HepG2 (cell line): ENCODE data around the gene HOXD3. TPM values are rescaled to one million over a fixed set of nuclear protein-coding genes. Genes with fewer than 3 reads are reported as not detected.

Experiments
- CBX2 ChIP-seq, 2 experiments: fragments of 200-600 bp in 1 of 2; sonication (generic); formaldehyde crosslinking in 1 of 2; IDR thresholded peaks; 2 replicates each; pipeline versions ENCODE4 v1.7.0 to v1.8.1; 2018 to 2022; ENCODE audit warnings: low read depth in 2 of 2, low read length in 1 of 2, mild to moderate bottlenecking in 1 of 2, missing genetic modification reagents in 1 of 2
- GRHL1 ChIP-seq: sonication (generic); formaldehyde crosslinking; conservative IDR thresholded peaks from 2 replicates; pipeline ENCODE4 v1.8.0; 2022; ENCODE audit warnings: missing genetic modification reagents
- HOXD1 ChIP-seq: sonication (generic); formaldehyde crosslinking; IDR thresholded peaks from 2 replicates; pipeline ENCODE4 v1.5.0; 2020; ENCODE audit warnings: missing genetic modification reagents
- SP2 ChIP-seq: sonication (generic); formaldehyde crosslinking; IDR thresholded peaks from 2 replicates; pipeline ENCODE4 v1.5.1; 2020; ENCODE audit warnings: mild to moderate bottlenecking, missing genetic modification reagents
- ZNF142 ChIP-seq: sonication (generic); formaldehyde crosslinking; IDR thresholded peaks from 2 replicates; pipeline ENCODE4 v1.4.0; 2020; ENCODE audit warnings: missing genetic modification reagents
- ZNF225 ChIP-seq: sonication (generic); formaldehyde crosslinking; IDR thresholded peaks from 2 replicates; pipeline ENCODE4 v1.4.0; 2020; ENCODE audit warnings: mild to moderate bottlenecking, missing genetic modification reagents
- ZNF275 ChIP-seq: sonication (generic); formaldehyde crosslinking; IDR thresholded peaks from 2 replicates; pipeline ENCODE4 v1.8.0; 2022; ENCODE audit warnings: missing genetic modification reagents, mild to moderate bottlenecking, inconsistent platforms, borderline replicate concordance
- ZNF720 ChIP-seq: sonication (generic); formaldehyde crosslinking; IDR thresholded peaks from 2 replicates; pipeline ENCODE4 v1.4.0; 2020; ENCODE audit warnings: missing genetic modification reagents
- ZNF784 ChIP-seq: sonication (generic); formaldehyde crosslinking; IDR thresholded peaks from 2 replicates; pipeline ENCODE4 v1.5.1; 2020; ENCODE audit warnings: missing genetic modification reagents, mild to moderate bottlenecking, borderline replicate concordance
- ZNF788 ChIP-seq: sonication (generic); formaldehyde crosslinking; IDR thresholded peaks from 2 replicates; pipeline ENCODE4 v1.5.0; 2020; ENCODE audit warnings: mild to moderate bottlenecking, missing genetic modification reagents, borderline replicate concordance
- polyA plus RNA-seq, 8 experiments: library from polyadenylated mRNA; depleted of rRNA in 3 of 8; stranded (reverse) in 7 of 8; unstranded in 1 of 8; fragments of >200 nt; fragmentation: Illumina TruSeq in 4 of 8; extraction: Trizol in 4 of 8; gene quantifications; 2 replicates each; pipeline versions ENCODE4 v1.2.1 to v1.2.3, GENCODE V29; 2011 to 2016; ENCODE audit warnings: low read depth in 4 of 8, missing spikeins in 1 of 8, mixed read lengths in 1 of 8; ENCODE audit not compliant: insufficient read depth in 1 of 8
- total RNA-seq, 5 experiments: library from RNA; depleted of rRNA; stranded (reverse); fragments of >200 nt; fragmentation: Illumina TruSeq; extraction: Trizol; gene quantifications; 2 replicates each; pipeline ENCODE4 v1.2.3, GENCODE V29; 2016; ENCODE audit warnings: low read depth in 1 of 5
- TF ChIP-seq, protein P1 (sequence below): IDR thresholded peaks from 2 replicates; pipeline ENCODE4 v1.6.1; 2016; ENCODE audit warnings: missing genetic modification reagents, missing compliant biosample characterization
- TF ChIP-seq, protein P2 (sequence below): sonication (generic); formaldehyde crosslinking; IDR thresholded peaks from 2 replicates; pipeline ENCODE4 v1.8.0; 2022; ENCODE audit warnings: low read depth, missing genetic modification reagents
- TF ChIP-seq, protein P3 (sequence below): IDR thresholded peaks from 2 replicates; pipeline ENCODE4 v1.6.1; 2018; ENCODE audit warnings: missing genetic modification reagents

The HOXD3 gene
- total and polyA plus RNA-seq, 2 of the 13 experiments (the other 11 are each of a cell fraction or from before 2014, with no cell fraction given), result 0.05 to 0.09 TPM

GRCh38 chr2:176140513-176141317 is 16.4 kb upstream of the HOXD3 start (continued):
- peak; percentile 67; the same call in 1 of the 2 replicates for TF ChIP-seq ZNF784 (CRISPR knock-in tag)
- no peak for TF ChIP-seq HOXD1 (CRISPR knock-in tag)
- TF ChIP-seq, protein P1, sequence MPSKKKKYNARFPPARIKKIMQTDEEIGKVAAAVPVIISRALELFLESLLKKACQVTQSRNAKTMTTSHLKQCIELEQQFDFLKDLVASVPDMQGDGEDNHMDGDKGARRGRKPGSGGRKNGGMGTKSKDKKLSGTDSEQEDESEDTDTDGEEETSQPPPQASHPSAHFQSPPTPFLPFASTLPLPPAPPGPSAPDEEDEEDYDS (CRISPR knock-in tag), result peak; percentile 23; the same call in 1 of the 2 replicates
- TF ChIP-seq ZNF142, result no peak
- TF ChIP-seq ZNF720 (CRISPR knock-in tag), result 0 out of 2 replicates have a peak, but pooled peaks have one; percentile 80
- TF ChIP-seq CBX2 (IDR thresholded peaks at IDR 0.05; ENCODE audit: low read depth, low read length), result no peak
- TF ChIP-seq CBX2 (CRISPR knock-in tag; IDR thresholded peaks at IDR 0.05; ENCODE audit: low read depth), result peak; percentile 80; the same call in 1 of the 2 replicates
- no peak for TF ChIP-seq GRHL1 (CRISPR knock-in tag)
- TF ChIP-seq ZNF275 (CRISPR knock-in tag), result no peak; the same call in 1 of the 2 replicates
- peak; percentile 65 for TF ChIP-seq ZNF225 (CRISPR knock-in tag)
- TF ChIP-seq SP2 (CRISPR knock-in tag), result no peak
- peak; percentile 84; the same call in 1 of the 2 replicates for TF ChIP-seq ZNF788 (CRISPR knock-in tag)
- TF ChIP-seq, protein P2, sequence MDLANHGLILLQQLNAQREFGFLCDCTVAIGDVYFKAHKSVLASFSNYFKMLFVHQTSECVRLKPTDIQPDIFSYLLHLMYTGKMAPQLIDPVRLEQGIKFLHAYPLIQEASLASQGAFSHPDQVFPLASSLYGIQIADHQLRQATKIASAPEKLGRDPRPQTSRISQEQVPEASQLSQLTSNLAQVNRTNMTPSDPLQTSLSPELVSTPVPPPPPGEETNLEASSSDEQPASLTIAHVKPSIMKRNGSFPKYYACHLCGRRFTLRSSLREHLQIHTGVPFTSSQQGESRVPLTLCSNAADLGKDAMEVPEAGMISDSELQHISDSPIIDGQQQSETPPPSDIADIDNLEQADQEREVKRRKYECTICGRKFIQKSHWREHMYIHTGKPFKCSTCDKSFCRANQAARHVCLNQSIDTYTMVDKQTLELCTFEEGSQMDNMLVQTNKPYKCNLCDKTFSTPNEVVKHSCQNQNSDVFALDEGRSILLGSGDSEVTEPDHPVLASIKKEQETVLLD (CRISPR knock-in tag), result no peak
- TF ChIP-seq, protein P3, sequence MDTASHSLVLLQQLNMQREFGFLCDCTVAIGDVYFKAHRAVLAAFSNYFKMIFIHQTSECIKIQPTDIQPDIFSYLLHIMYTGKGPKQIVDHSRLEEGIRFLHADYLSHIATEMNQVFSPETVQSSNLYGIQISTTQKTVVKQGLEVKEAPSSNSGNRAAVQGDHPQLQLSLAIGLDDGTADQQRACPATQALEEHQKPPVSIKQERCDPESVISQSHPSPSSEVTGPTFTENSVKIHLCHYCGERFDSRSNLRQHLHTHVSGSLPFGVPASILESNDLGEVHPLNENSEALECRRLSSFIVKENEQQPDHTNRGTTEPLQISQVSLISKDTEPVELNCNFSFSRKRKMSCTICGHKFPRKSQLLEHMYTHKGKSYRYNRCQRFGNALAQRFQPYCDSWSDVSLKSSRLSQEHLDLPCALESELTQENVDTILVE (CRISPR knock-in tag), result 0 out of 2 replicates have a peak, but pooled peaks have one; percentile 36
